ENCODE measurements around the gene RPA3.

RPA3 gene

GRCh38 chr7:7696458-7697119 lies 21.8 kb downstream of the RPA3 start:
- peak; percentile 29 for DNase-seq
- Histone ChIP-seq H3K36me3 (replicated peaks) (no peaks in the 10 kb centered on the region), H3K27me3 (replicated peaks) (no peaks in the 10 kb centered on the region), H3K27ac (peak overlapping the region; percentile 40), H3K4me3 (ENCODE audit: low read depth, low read length) (no peak overlapping the region)
- in situ Hi-C loops (cut with HindIII; ENCODE audit: low pct_ligation_motif_present, low sequenced_read_pairs), result no loop called here
- no peak for TF ChIP-seq CTCF (IDR thresholded peaks at IDR 0.05; ENCODE audit: low read depth, low read length, missing control alignments)

- in situ Hi-C loops (cut with HindIII; ENCODE audit: low pct_ligation_motif_present, low sequenced_read_pairs), result no loop called here
- H3K36me3 ChIP-seq (replicated peaks), result no peaks in the 10 kb centered on the region
- TF ChIP-seq CTCF (IDR thresholded peaks at IDR 0.05; ENCODE audit: low read depth, low read length, missing control alignments), result no peak
- no peak overlapping the region for H3K27ac ChIP-seq
- no peaks in the 10 kb centered on the region for H3K27me3 ChIP-seq (replicated peaks)
- H3K4me3 ChIP-seq (ENCODE audit: low read depth, low read length), result no peak overlapping the region
- no peak for DNase-seq
These were observed 23.1 kb downstream of the RPA3 start for GRCh38 chr7:7695111-7695817.

GRCh38 chr7:7694542-7694941 lies 23.9 kb downstream of the RPA3 start:
- no peak for DNase-seq
- TF ChIP-seq CTCF (IDR thresholded peaks at IDR 0.05; ENCODE audit: low read depth, low read length, missing control alignments), result no peak
- Histone ChIP-seq H3K27me3 (replicated peaks) (no peaks in the 10 kb centered on the region), H3K4me3 (ENCODE audit: low read depth, low read length) (no peak overlapping the region), H3K36me3 (replicated peaks) (no peaks in the 10 kb centered on the region), H3K27ac (no peak overlapping the region)
- in situ Hi-C loops (cut with HindIII; ENCODE audit: low pct_ligation_motif_present, low sequenced_read_pairs), result no loop called here

GRCh38 chr7:7693881-7694280 lies 24.5 kb downstream of the RPA3 start:
- no peak overlapping the region for H3K27ac ChIP-seq

GRCh38 chr7:7688956-7689355 lies 29.5 kb downstream of the RPA3 start:
- no peaks in the 10 kb centered on the region for H3K27me3 ChIP-seq (replicated peaks)
- in situ Hi-C loops (cut with HindIII; ENCODE audit: low pct_ligation_motif_present, low sequenced_read_pairs), result no loop called here
- TF ChIP-seq CTCF (IDR thresholded peaks at IDR 0.05; ENCODE audit: low read depth, low read length, missing control alignments), result no peak
- no peak overlapping the region for H3K4me3 ChIP-seq (ENCODE audit: low read depth, low read length)
- H3K36me3 ChIP-seq (replicated peaks), result no peaks in the 10 kb centered on the region
- no peak for DNase-seq
- no peak overlapping the region for H3K27ac ChIP-seq

More at GRCh38 chr7:7693881-7694280, 24.5 kb downstream of the RPA3 start:
- TF ChIP-seq CTCF (IDR thresholded peaks at IDR 0.05; ENCODE audit: low read depth, low read length, missing control alignments), result no peak
- Histone ChIP-seq H3K36me3 (replicated peaks) (no peaks in the 10 kb centered on the region), H3K27me3 (replicated peaks) (no peaks in the 10 kb centered on the region), H3K4me3 (ENCODE audit: low read depth, low read length) (no peak overlapping the region)
- in situ Hi-C loops (cut with HindIII; ENCODE audit: low pct_ligation_motif_present, low sequenced_read_pairs), result no loop called here
- DNase-seq, result peak; percentile 30
